A673 (cell line): ENCODE data around the gene TTLL11.

Source experiments
- CTCF ChIP-seq: fragments of 300-800, 200-600 bp; sonication (generic); conservative IDR thresholded peaks from 2 replicates; pipeline ENCODE4 v1.5.1; 2017; ENCODE audit warnings: low read depth, mild to moderate bottlenecking, antibody characterized with exemption, low read length, moderate library complexity, mixed read lengths
- EZH2 ChIP-seq: fragments of 200-600 bp; sonication (generic); IDR thresholded peaks from 2 replicates; pipeline ENCODE4 v1.6.1; 2017; ENCODE audit warnings: borderline replicate concordance, low read depth, mild to moderate bottlenecking, mixed read lengths, antibody characterized with exemption, low read length; ENCODE audit not compliant: poor library complexity, severe bottlenecking

GRCh38 chr9:122016309-122016708 lies 76.8 kb downstream of the TTLL11 start:
- no peak for TF ChIP-seq CTCF
- no peak for TF ChIP-seq EZH2
